Stimulated activated CD8-positive, alpha-beta memory T cell treated with anti-CD3 and anti-CD28 coated beads, Interleukin-12 subunit alpha, Interleukin-12 subunit beta, amount 100 ng/mL, for 4 hours (primary cell): ENCODE results near the gene SHLD2.
"Not testable (repeated sequence)": the region's sequence is repeated elsewhere in the genome, so short reads cannot be mapped to it uniquely, and the experiment has no call there.

Experiments used
- DNase-seq: peaks from one replicate; pipeline ENCODE4 v3.0.0-alpha.2; 2020; ENCODE audit warnings: low read depth

SHLD2 gene

GRCh38 chr10:87083576-87084290 lies 11.3 kb upstream of the SHLD2 start:
- not testable (repeated sequence) for DNase-seq

GRCh38 chr10:87084291-87084782 lies 10.7 kb upstream of the SHLD2 start:
- DNase-seq, result not testable (repeated sequence)

- DNase-seq, result no peak
Measured at GRCh38 chr10:87085537-87085936, 9.5 kb upstream of the SHLD2 start.

- DNase-seq, result no peak
Measured at GRCh38 chr10:87089746-87090145, 5.3 kb upstream of the SHLD2 start.

GRCh38 chr10:87090779-87091178 lies 4.2 kb upstream of the SHLD2 start:
- no peak for DNase-seq

GRCh38 chr10:87092376-87092860 lies 2.6 kb upstream of the SHLD2 start:
- DNase-seq, result no peak

- DNase-seq, result no peak
Measured at GRCh38 chr10:87092861-87093631, 2.0 kb upstream of the SHLD2 start.

GRCh38 chr10:87093632-87094372 lies 1.2 kb upstream of the SHLD2 start:
- DNase-seq, result peak; percentile 50

- peak; percentile 81 for DNase-seq
Measured at GRCh38 chr10:87095236-87095945, 385 bp downstream of the SHLD2 start.

- no peak for DNase-seq
Measured at GRCh38 chr10:87101996-87102395, 7.0 kb downstream of the SHLD2 start.

- DNase-seq, result not testable (repeated sequence)
Measured at GRCh38 chr10:87104727-87105126, 9.7 kb downstream of the SHLD2 start.

- DNase-seq, result no peak
Measured at GRCh38 chr10:87105446-87106124, 10.6 kb downstream of the SHLD2 start.

- not testable (repeated sequence) for DNase-seq
Measured at GRCh38 chr10:87118122-87118521, 23.1 kb downstream of the SHLD2 start.

GRCh38 chr10:87119029-87119428 lies 24.0 kb downstream of the SHLD2 start:
- DNase-seq, result not testable (repeated sequence)

- not testable (repeated sequence) for DNase-seq
Measured at GRCh38 chr10:87123351-87123750, 28.3 kb downstream of the SHLD2 start.

- DNase-seq, result not testable (repeated sequence)
Measured at GRCh38 chr10:87127048-87127447, 32.0 kb downstream of the SHLD2 start.

- DNase-seq, result not testable (repeated sequence)
Measured at GRCh38 chr10:87127607-87128156, 32.7 kb downstream of the SHLD2 start.

- DNase-seq, result not testable (repeated sequence)
Measured at GRCh38 chr10:87132176-87132575, 37.2 kb downstream of the SHLD2 start.

GRCh38 chr10:87133936-87134335 lies 38.9 kb downstream of the SHLD2 start:
- DNase-seq, result not testable (repeated sequence)

- not testable (repeated sequence) for DNase-seq
Measured at GRCh38 chr10:87134440-87134839, 39.4 kb downstream of the SHLD2 start.

- DNase-seq, result not testable (repeated sequence)
Measured at GRCh38 chr10:87137478-87137877, 42.5 kb downstream of the SHLD2 start.
